Ramos (cell line): ENCODE measurements around the gene CST7.

Experiments
- in situ Hi-C: fragments of 300-500 bp; cut with MboI; formaldehyde crosslinking; loops from one replicate; pipeline ENCODE4 v1.14.3; 2022; ENCODE audit warnings: low sequenced_read_pairs; ENCODE audit not compliant: unreplicated experiment

Gene CST7

GRCh38 chr20:24961384-24962181 is 12.5 kb downstream of the CST7 start:
- in situ Hi-C loops, result no loop called here

DNA sequence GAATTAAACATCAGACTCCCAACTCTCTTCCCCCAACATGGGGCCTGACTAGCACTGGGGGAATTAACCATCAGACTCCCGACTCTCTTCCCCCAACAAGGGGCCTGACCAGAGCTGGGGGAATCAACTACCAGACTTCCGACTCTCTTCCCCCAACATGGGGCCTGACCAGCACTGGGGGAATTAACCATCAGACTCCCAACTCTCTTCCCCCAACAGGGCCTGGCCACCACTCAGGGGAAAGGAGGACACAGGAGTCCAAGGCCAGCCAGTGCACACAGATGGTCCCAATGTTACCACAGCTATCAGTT is 13.1 kb downstream of the CST7 start:
- in situ Hi-C loops, result no loop called here

- in situ Hi-C loops, result no loop called here
Measured at GRCh38 chr20:24962510-24962909, 13.4 kb downstream of the CST7 start.

DNA sequence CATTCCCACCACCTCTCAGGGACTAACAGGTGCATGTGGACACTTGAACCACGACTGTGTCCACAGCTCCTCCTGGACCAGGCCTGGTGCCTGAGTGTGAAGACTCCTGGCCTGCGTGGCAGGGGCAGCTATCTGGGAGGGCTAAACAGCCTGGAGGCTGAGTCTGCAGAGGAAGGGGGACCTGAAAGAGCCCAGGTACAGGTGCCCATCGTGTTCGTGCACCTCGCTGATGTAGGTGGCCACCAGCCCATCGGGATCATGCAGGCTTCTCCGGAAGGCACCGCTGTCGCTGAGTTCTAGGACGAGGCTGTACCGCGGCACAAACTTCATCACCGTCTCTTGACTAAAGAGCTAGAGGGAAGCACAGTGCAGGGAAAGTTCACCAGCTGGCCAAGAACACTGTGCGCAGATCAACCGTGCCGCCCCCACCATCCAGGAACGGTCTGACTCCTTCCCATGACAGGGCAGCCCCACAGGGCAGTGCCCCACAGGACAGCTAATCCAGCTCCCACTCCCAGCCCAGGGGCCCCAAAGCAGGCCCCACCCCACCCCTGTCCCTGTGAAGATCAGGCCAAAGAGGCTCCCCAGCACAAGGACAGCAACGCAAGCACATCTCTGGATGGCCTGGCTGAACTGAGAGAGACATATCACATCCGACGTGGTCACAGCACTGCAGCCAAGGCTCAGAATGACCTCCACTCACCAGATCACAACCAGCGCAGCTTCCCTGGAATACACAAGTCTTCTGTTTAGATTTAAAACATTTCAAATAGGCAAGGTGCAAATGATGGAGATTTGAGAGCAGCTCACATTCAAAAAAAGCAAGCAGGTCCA is 14.8 kb downstream of the CST7 start:
- in situ Hi-C loops, result no loop called here

DNA sequence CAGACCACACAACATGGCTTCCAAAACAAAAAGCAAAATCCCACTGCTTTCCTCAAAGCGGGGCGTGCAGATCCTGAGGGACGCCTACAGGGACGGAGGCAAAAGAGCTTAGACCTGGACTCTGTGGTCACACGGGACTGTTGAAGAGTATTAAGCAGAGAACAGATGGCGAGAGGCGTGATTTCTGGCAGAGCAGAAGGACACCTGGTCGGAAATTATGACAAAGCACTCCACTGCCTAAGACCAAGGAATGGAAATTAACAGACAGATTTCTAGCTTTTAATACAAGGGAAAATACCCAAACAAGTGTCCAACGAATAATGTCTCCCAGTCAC is 15.4 kb downstream of the CST7 start:
- in situ Hi-C loops, result no loop called here

DNA sequence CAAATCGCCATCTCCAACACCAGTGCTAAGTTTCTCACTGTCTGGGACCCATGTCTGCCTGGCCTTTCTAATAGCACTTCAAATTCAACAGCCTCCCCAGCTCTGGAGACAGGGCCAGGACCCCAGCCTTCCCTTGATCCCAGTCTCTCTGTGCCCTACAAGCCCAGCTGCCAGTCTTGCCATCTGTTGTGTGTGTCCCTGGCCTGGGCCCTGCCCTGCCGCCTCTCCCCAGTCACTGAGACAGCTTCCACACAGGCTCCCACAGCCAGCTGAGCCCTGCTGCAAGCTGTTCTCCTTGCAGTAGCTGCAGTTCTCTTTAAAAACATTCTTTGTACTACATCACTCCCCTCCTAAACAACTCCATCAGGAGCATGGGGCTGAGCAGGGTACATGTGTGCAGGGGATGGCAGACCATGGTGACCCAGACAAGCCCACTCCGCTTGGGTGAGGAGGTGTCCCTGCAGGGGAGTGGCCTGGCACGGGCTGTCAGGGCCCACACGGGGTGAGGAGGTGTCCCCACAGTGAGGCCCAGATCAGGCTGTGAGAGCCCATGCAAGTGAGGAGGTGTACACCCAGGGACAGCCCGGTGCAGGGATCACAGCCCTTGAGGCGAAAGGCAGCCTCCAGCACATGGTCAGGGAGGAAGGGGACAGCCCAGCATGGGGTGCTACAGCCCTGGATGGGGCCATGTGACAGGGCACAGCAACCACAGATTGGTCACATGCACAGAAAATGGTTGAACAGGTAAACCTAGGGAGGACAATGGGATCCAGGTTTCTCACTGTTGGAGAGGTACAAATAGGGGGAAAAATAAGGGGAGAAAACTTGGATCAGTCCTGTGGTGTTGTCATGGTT is 16.2 kb downstream of the CST7 start:
- in situ Hi-C loops, result no loop called here

DNA sequence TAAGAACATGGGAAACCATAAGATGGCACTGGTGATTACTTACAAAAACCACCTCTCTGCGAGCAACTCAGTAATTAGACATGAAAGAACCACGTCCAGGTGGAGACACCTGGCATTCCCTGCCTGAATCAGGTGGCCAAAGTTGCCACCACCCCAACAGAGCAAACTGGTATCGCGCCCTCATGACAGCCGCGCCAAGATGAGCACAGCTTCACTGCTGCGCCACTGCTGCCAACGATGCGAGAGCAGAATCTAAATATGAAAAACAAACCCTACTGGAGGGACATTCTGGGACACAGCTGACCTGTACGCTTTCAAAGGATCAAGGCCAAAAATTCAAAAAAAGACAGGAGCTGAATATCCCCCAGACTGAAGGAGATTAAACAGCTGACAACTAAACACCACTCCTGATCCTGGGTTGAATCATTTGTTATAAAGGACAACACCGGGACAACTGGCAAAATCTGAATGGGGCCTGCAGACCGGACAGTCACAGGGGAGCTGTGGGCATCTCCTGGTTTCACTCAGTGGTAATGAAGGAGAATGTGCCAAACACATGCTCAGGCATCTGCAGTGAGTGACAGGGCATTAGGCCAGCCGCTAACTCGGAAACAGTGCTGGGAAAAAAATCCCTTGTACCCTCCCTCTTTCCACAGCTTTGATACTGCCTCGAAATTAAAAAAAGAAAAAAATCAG is 17.4 kb downstream of the CST7 start:
- in situ Hi-C loops, result no loop called here

DNA sequence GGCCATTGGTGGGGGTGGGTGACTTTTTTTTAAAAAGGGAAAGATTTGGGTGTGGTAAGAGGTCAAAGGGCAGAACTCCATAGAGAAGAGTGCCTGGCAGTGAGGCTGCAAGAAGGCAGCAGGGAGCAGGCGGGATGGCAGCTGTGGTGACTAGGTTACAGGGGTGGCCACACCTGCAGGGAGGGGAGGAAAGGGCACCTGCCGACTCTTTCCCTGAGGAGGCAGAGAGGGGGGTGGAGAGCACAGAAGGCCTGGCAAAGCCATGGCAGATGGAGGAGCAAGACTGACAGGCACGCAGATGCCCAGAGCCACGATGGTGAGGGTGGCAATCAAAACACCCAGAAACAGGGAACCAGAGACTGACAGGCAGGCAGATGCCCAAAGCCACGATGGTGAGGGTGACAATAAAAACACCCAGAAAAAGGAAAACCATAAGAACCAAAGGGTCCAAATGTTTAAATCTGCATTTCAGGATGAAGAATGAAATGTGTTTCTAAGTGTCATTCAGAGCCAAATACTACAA is 19.3 kb downstream of the CST7 start:
- in situ Hi-C loops, result no loop called here

DNA sequence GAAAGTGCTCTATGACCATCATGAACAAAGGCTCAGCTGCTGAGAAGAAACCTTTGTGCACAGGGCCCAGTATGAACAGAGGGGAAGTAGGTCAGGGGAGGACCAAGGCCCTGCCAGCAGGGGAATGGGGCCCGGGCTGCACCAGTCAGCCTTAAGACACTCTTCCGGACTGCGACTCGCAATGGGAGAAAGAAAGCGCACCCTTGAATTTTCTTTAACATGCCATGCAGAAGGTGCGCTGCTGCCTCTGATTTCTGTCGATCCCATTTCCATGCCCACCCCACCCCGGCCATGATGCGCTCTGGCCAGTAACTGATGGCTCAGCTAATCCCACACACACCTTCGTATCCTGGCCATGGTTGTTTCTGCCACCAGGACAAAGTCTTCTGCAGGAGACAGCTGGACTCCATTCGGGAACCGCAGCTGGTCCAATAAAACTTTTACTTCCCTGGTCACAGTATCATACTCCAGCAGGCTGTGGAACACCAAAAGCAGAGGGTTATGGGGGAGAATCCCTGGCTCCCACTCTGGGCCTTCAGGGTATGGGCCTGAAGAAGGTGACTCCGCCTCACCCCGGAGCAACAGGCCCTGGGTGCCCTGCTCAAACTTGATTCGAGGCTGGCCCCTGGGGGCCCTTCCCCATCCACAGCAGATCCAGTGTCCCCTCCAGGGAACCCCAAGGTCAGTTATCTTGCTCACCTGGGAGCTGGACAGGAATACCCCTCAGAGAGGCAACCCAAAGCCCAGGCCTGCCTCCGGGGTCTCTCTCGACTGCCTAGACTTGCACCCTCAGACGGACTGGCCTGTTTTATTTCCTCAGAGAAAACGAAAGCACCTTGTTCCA is 20.3 kb downstream of the CST7 start:
- in situ Hi-C loops, result no loop called here

DNA sequence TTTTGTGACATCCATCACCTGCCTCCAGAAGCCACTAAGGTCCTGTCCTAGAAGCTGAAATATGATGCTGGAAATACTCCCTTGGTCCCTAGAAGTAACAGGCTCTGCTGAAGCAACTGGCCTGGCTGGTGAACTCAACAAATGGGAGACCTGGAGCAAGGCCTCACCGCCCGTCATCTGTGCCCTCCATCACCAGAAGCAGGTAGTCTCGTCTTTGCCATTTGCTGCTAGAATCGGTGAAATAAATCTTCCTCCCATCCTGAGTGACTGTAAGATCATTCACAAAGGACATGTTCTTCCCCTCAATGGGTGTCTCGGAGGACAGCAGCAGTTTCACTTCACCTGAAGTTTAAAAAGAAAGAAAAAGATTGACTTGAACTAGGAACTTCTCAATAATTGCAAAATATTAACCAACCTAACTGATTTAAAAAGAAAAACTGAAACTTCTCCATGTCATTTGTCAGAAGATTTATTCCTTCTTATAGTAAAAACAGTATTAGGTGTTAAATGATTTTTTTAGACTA is 21.0 kb downstream of the CST7 start:
- in situ Hi-C loops, result no loop called here

GRCh38 chr20:24970754-24971153 is 21.7 kb downstream of the CST7 start:
- in situ Hi-C loops, result no loop called here

- in situ Hi-C loops, result no loop called here
Measured at GRCh38 chr20:24971376-24972101, 22.5 kb downstream of the CST7 start.

DNA sequence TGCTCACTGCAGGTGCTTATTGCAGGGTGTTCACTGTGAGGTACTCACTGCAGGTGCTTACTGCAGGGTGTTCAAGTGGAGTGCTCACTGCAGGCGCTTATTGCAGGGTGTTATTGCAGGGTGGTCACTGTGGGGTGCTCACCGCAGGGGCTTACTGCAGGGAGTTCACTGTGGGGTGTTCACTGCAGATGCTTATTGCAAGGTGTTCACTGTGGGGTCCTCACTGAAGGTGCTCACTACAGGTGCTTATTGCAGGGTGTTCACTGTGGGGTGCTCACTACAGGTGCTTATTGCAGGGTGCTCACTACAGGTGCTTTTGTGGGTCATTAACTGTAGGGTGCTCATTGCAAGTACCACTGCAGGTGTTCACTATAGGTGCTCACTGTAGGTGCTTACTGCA is 23.3 kb downstream of the CST7 start:
- in situ Hi-C loops, result no loop called here

- in situ Hi-C loops, result no loop called here
Measured at GRCh38 chr20:24977336-24977735, 28.3 kb downstream of the CST7 start.

- in situ Hi-C loops, result no loop called here
Measured at GRCh38 chr20:24977797-24978196, 28.7 kb downstream of the CST7 start.

- in situ Hi-C loops, result no loop called here
Measured at GRCh38 chr20:24978513-24978912, 29.4 kb downstream of the CST7 start.

DNA sequence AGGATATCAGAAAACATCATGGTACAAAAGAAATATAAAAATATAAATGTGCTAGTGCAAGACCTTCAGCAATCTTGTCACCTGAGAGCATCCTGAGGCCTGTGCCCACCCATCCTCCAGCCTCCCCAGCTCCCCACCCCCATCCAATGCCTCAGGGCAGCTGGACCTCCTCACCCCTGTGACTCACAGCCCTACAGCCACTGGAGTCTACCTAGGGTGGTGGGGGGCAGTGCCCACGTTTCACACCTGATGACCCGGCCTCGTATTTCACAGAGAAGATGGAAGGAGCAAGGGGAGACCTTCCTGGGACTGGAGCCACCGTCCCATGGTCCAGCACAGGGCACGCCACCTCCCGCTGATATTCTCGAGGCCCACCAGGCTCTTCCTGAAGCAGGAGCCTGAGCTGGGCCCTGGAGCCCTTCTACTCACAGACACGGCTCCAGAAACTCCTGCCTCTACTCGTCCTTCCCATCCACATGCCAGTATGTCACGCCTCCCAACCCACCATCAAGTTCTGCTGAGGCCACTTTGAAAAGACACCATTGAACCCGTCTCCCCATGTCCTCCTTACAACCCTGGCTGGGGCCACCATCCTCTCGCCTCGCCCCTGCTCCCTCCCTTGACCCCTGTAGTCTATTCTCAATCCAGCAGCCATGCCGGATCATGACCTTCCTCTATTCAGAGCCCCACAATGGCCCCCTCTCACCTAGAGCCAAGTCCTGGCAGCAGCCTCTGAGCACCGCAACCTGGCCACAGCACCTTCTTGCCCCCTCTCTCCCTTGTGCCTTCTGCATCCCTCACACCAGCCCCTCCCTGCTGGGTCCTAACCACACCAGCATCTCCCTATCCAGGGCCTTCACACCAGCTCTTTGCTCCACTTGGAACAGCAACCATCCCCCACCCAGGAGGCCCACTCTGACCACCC is 30.2 kb downstream of the CST7 start:
- in situ Hi-C loops, result no loop called here
